Measurements from ENCODE around the gene SLC35F4.

- TF ChIP-seq CTCF (IDR thresholded peaks at IDR 0.05 in 8 of 11, conservative IDR thresholded peaks at IDR 0.05 in 3 of 11) (no peak), POLR2A (IDR thresholded peaks at IDR 0.05) (no peak), POLR2AphosphoS5 (IDR thresholded peaks at IDR 0.05) (no peak)
Observed at GRCh38 chr14:57884175-57884574, 18.3 kb upstream of the SLC35F4 start.
